GM18517 (cell line): Measurements from ENCODE around the gene FHIT.

Source experiments
- ATAC-seq: cut with Tn5 transposase; IDR thresholded peaks from one replicate; pipeline ENCODE4 v1.9.1; 2021; ENCODE audit warnings: mild to moderate bottlenecking, moderate library complexity; ENCODE audit not compliant: unreplicated experiment

The FHIT gene

GRCh38 chr3:59877263-59878037, 1373.8 kb downstream of the FHIT start:
- ATAC-seq = no peak

- ATAC-seq = no peak
Measured at GRCh38 chr3:59876533-59877062, 1374.7 kb downstream of the FHIT start.

- no peak for ATAC-seq
Measured at GRCh38 chr3:59873576-59874230, 1377.5 kb downstream of the FHIT start.

GRCh38 chr3:59872128-59872527, 1379.1 kb downstream of the FHIT start:
- no peak for ATAC-seq

GRCh38 chr3:59867185-59868002, 1383.9 kb downstream of the FHIT start:
- ATAC-seq = no peak

- no peak for ATAC-seq
Measured at GRCh38 chr3:59866076-59866475, 1385.2 kb downstream of the FHIT start.

GRCh38 chr3:59865351-59865750, 1385.9 kb downstream of the FHIT start:
- ATAC-seq = no peak

- no peak for ATAC-seq
Measured at GRCh38 chr3:59862686-59863085, 1388.6 kb downstream of the FHIT start.

GRCh38 chr3:59857589-59858346, 1393.5 kb downstream of the FHIT start:
- ATAC-seq = peak; percentile 99

- no peak for ATAC-seq
Measured at GRCh38 chr3:59856934-59857460, 1394.3 kb downstream of the FHIT start.

GRCh38 chr3:59854061-59854709, 1397.1 kb downstream of the FHIT start:
- ATAC-seq = no peak

GRCh38 chr3:59850417-59850816, 1400.8 kb downstream of the FHIT start:
- no peak for ATAC-seq

- no peak for ATAC-seq
Measured at GRCh38 chr3:59845386-59845785, 1405.9 kb downstream of the FHIT start.

- ATAC-seq = no peak
Measured at GRCh38 chr3:59843821-59844220, 1407.4 kb downstream of the FHIT start.

- ATAC-seq = peak; percentile 99
Measured at GRCh38 chr3:59839810-59840515, 1411.3 kb downstream of the FHIT start.

GRCh38 chr3:59839283-59839682, 1412.0 kb downstream of the FHIT start:
- ATAC-seq = no peak

GRCh38 chr3:59836531-59836930, 1414.7 kb downstream of the FHIT start:
- no peak for ATAC-seq

GRCh38 chr3:59832702-59833101, 1418.5 kb downstream of the FHIT start:
- no peak for ATAC-seq

- ATAC-seq = no peak
Measured at GRCh38 chr3:59832241-59832640, 1419.0 kb downstream of the FHIT start.
